Endodermal cell (in vitro differentiated cells): ENCODE data around the gene IVNS1ABP. TPM values are rescaled to one million over a fixed set of nuclear protein-coding genes. Genes with fewer than 3 reads are reported as not detected.
A peak's percentile ranks its signal among the peaks of the same experiment; 100 is the strongest.

Source experiments
- DNase-seq: peaks from one replicate; pipeline ENCODE4 v3.0.0-alpha.2; 2017
- H3K27ac ChIP-seq: 2 replicates; pipeline ENCODE4 v1.5.1; 2013; ENCODE audit warnings: mild to moderate bottlenecking, low read depth, low read length, moderate library complexity
- H3K27me3 ChIP-seq: 2 replicates; pipeline ENCODE4 v1.6.1; 2013; ENCODE audit warnings: mild to moderate bottlenecking, low read length, moderate library complexity; ENCODE audit not compliant: insufficient read depth, control insufficient read depth, poor library complexity, severe bottlenecking
- H3K36me3 ChIP-seq: 2 replicates; pipeline ENCODE4 v1.7.0; 2013; ENCODE audit warnings: mild to moderate bottlenecking, low read length, moderate library complexity; ENCODE audit not compliant: control insufficient read depth, insufficient read depth
- H3K4me1 ChIP-seq: one replicate; pipeline ENCODE4 v1.7.0; 2013; ENCODE audit warnings: low read length; ENCODE audit not compliant: control insufficient read depth, insufficient read depth
- H3K4me3 ChIP-seq: 2 replicates; pipeline ENCODE4 v1.5.1; 2013; ENCODE audit warnings: mild to moderate bottlenecking, low read length, moderate library complexity
- H3K9ac ChIP-seq: 2 replicates; pipeline ENCODE4 v1.6.1; 2013; ENCODE audit warnings: mild to moderate bottlenecking, low read length, moderate library complexity; ENCODE audit not compliant: poor library complexity, severe bottlenecking; ENCODE audit errors: extremely low read depth
- H3K9me3 ChIP-seq: 2 replicates; pipeline ENCODE4 v1.6.1; 2013; ENCODE audit warnings: mild to moderate bottlenecking, low read length, moderate library complexity; ENCODE audit not compliant: control insufficient read depth
- H3K27ac Mint-ChIP-seq: 2 replicates; pipeline ENCODE4 v1.8.0; 2020; ENCODE audit warnings: mixed read lengths
- H3K27me3 Mint-ChIP-seq: 2 replicates; pipeline ENCODE4 v1.8.0; 2021; ENCODE audit warnings: mild to moderate bottlenecking, mixed read lengths; ENCODE audit not compliant: insufficient read depth
- H3K36me3 Mint-ChIP-seq: 2 replicates; pipeline ENCODE4 v1.8.0; 2020; ENCODE audit warnings: low read depth, mixed read lengths
- H3K4me1 Mint-ChIP-seq: 2 replicates; pipeline ENCODE4 v1.8.0; 2020; ENCODE audit warnings: mixed read lengths
- H3K4me3 Mint-ChIP-seq: 2 replicates; pipeline ENCODE4 v1.8.0; 2020; ENCODE audit warnings: mild to moderate bottlenecking, moderate library complexity, mixed read lengths
- H3K9me3 Mint-ChIP-seq: 2 replicates; pipeline ENCODE4 v1.8.0; 2020; ENCODE audit warnings: mild to moderate bottlenecking, mixed read lengths
- CTCF ChIP-seq: fragments of 200-600 bp; sonication (generic); conservative IDR thresholded peaks from 2 replicates; pipeline ENCODE4 v1.5.0; 2021; ENCODE audit warnings: antibody characterized with exemption, mild to moderate bottlenecking
- WGBS, 2 experiments: methylation state at CpG; one replicate each; pipeline versions ENCODE4 v1.1.5 to v1.1.7; 2013; ENCODE audit warnings: missing lambda C conversion rate in 2 of 2, mixed read lengths in 1 of 2; ENCODE audit not compliant: insufficient coverage in 1 of 2, insufficient read length in 1 of 2; 5-methylcytosine and 5-hydroxymethylcytosine counted together
- total RNA-seq, 2 donors: library from RNA; stranded (reverse); fragmentation: NEBNext Ultra II Directional in 1 of 2; extraction: Animal tissue kit (Norgen Biotek cat#: 25700) in 1 of 2; gene quantifications; 2 replicates in 1 of 2; 3 replicates in 1 of 2; pipeline ENCODE4 v1.2.1, GENCODE V29; 2021

The IVNS1ABP gene
- total RNA-seq, 2 donors from 2014 or later, result 122 to 163 TPM

- peak overlapping the region; percentile 97 for H3K4me3 ChIP-seq
- H3K27me3 Mint-ChIP-seq, result no peaks in the 10 kb centered on the region
- no peak overlapping the region for H3K27ac Mint-ChIP-seq
- peaks cover 58% of the 10 kb centered on the region for H3K36me3 ChIP-seq
- TF ChIP-seq CTCF, result no peak
- peaks cover 9% of the 10 kb centered on the region for H3K4me1 ChIP-seq
- peak overlapping the region; percentile 11 for H3K4me3 Mint-ChIP-seq
- no peaks in the 10 kb centered on the region for H3K9me3 ChIP-seq
- H3K27me3 ChIP-seq, result no peaks in the 10 kb centered on the region
- no peaks in the 10 kb centered on the region for H3K9me3 Mint-ChIP-seq
- peaks cover 32% of the 10 kb centered on the region for H3K4me1 Mint-ChIP-seq
- H3K36me3 Mint-ChIP-seq, result peaks cover 31% of the 10 kb centered on the region
- no peak for DNase-seq
- no peak overlapping the region for H3K27ac ChIP-seq
- no peak overlapping the region for H3K9ac ChIP-seq
Observed at GRCh38 chr1:185311589-185312225, 5.3 kb downstream of the IVNS1ABP start.

DNA sequence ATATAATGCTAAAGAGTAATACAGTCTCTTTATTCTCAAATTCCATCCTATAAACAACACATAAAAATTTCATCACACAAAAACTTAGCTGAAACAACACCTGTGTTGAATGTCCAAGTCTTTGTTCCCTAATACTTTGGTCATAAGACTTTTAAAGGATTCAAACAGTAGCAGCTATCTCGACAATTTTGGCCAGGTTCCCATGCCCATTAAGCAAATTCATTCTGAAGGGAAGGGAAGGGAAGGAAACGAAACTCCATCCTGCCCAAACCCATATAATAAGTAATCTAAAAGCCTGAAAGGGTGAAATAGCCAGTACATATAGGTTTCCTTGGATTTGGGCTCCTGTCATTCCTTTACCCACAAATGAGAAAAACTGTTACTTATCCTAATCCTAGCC, 7.5 kb downstream of the IVNS1ABP start:
- H3K9ac ChIP-seq, result no peak overlapping the region
- TF ChIP-seq CTCF, result no peak
- no peak overlapping the region for H3K4me3 Mint-ChIP-seq
- H3K36me3 ChIP-seq, result peaks cover 80% of the 10 kb centered on the region
- H3K9me3 ChIP-seq, result no peaks in the 10 kb centered on the region
- H3K27me3 ChIP-seq, result no peaks in the 10 kb centered on the region
- no peak for DNase-seq
- 81% methylated on average over 2 of the region's 2 CpGs; no CpG with 5 or more reads in 1 of the 2 experiments for WGBS, 2 experiments
- H3K4me3 ChIP-seq, result no peak overlapping the region
- H3K27ac Mint-ChIP-seq, result no peak overlapping the region
- peaks cover 51% of the 10 kb centered on the region for H3K36me3 Mint-ChIP-seq
- no peak overlapping the region for H3K27ac ChIP-seq
- H3K9me3 Mint-ChIP-seq, result no peaks in the 10 kb centered on the region
- H3K4me1 ChIP-seq, result peaks cover 9% of the 10 kb centered on the region
- H3K27me3 Mint-ChIP-seq, result no peaks in the 10 kb centered on the region
- peaks cover 28% of the 10 kb centered on the region for H3K4me1 Mint-ChIP-seq

GRCh38 chr1:185308126-185308525, 8.9 kb downstream of the IVNS1ABP start:
- no peak overlapping the region for H3K27ac ChIP-seq
- no peak for TF ChIP-seq CTCF
- Mint-ChIP-seq H3K4me3 (no peak overlapping the region), H3K27me3 (no peaks in the 10 kb centered on the region), H3K9me3 (no peaks in the 10 kb centered on the region), H3K27ac (no peak overlapping the region), H3K36me3 (peaks cover 64% of the 10 kb centered on the region), H3K4me1 (peaks cover 13% of the 10 kb centered on the region)
- no peak overlapping the region for H3K4me3 ChIP-seq
- H3K9ac ChIP-seq, result no peak overlapping the region
- H3K4me1 ChIP-seq, result peaks cover 9% of the 10 kb centered on the region
- H3K36me3 ChIP-seq, result peaks cover 92% of the 10 kb centered on the region
- H3K9me3 ChIP-seq, result no peaks in the 10 kb centered on the region
- DNase-seq, result no peak
- 96% methylated on average over 1 of the region's 1 CpG; no CpG with 5 or more reads in 1 of the 2 experiments for WGBS, 2 experiments
- no peaks in the 10 kb centered on the region for H3K27me3 ChIP-seq
